GM12878 (cell line): ENCODE results near the gene YPEL2. TPM values are rescaled to one million over a fixed set of nuclear protein-coding genes. Genes with fewer than 3 reads are reported as not detected.

ENCODE experiments used
- ATAC-seq: fragments of 200-7000 bp; cut with Tn5 transposase; 3 replicates; pipeline ENCODE4 v1.9.1; 2020; ENCODE audit warnings: mild to moderate bottlenecking, moderate library complexity
- BruUV-seq: library from RNA; stranded (reverse); fragments of 400-500 nt; replicated peaks from 2 replicates; lab custom pipeline; 2021; lab: Mats Ljungman, UMichigan
- CTCF ChIA-PET: fragments of 300-600 bp; sonication (Branson Sonifier 250); formaldehyde crosslinking; extraction: SDS; loops from one replicate; lab custom pipeline; 2021; ENCODE audit warnings: inconsistent platforms; lab: Yijun Ruan, JAX
- POLR2A ChIA-PET: fragments of 350-600 bp; formaldehyde crosslinking; extraction: SDS; loops from one replicate; lab custom pipeline; 2021; ENCODE audit warnings: inconsistent platforms; lab: Charles Lee
- RAD21 ChIA-PET: fragments of 300-600 bp; sonication (Branson Sonifier 250); formaldehyde crosslinking; loops from one replicate; lab custom pipeline; 2023; ENCODE audit warnings: antibody characterized with exemption; ENCODE audit not compliant: unreplicated experiment; lab: Charles Lee
- SMC1A ChIA-PET: fragments of 300-600 bp; sonication (Branson Sonifier 250); formaldehyde crosslinking; loops from one replicate; lab custom pipeline; 2023; ENCODE audit not compliant: unreplicated experiment, uncharacterized antibody; lab: Charles Lee
- DNase-seq: peaks from one replicate; pipeline ENCODE4 v3.0.0-alpha.2; 2011; ENCODE audit warnings: low read depth, low spot score
- FAIRE-seq: peaks from 3 replicates; lab custom pipeline; 2011; peaks lifted over from hg19 to GRCh38; lab: Jason Lieb, UNC
- H2AFZ ChIP-seq: 2 replicates; pipeline ENCODE4 v1.6.0; 2011; ENCODE audit warnings: low read depth, low read length, control low read depth; ENCODE audit not compliant: control insufficient read depth
- H3K27ac ChIP-seq: 2 replicates; pipeline ENCODE4 v1.5.1; 2011; ENCODE audit warnings: control low read depth; ENCODE audit not compliant: control insufficient read depth, insufficient read depth
- H3K27me3 ChIP-seq, 2 experiments: replicated peaks in 1 of 2; 2 replicates each; pipeline versions ENCODE4 v1.6.0 to v1.6.1; 2011; ENCODE audit warnings: low read length in 1 of 2; ENCODE audit not compliant: control insufficient read depth in 2 of 2, insufficient read depth in 2 of 2
- H3K36me3 ChIP-seq, 2 experiments: 2 replicates each; pipeline ENCODE4 v1.5.1; 2011; ENCODE audit warnings: low read length in 1 of 2; ENCODE audit not compliant: control insufficient read depth in 2 of 2, insufficient read depth in 2 of 2
- H3K4me1 ChIP-seq: 2 replicates; pipeline ENCODE4 v1.6.1; 2011; ENCODE audit warnings: mild to moderate bottlenecking, low read length, moderate library complexity, mixed read lengths; ENCODE audit not compliant: control insufficient read depth, insufficient read depth
- H3K4me2 ChIP-seq: 2 replicates; pipeline ENCODE4 v1.6.0; 2011; ENCODE audit warnings: control low read depth; ENCODE audit not compliant: control insufficient read depth, insufficient read depth
- H3K4me3 ChIP-seq: fragments of 200-600 bp; sonication (generic); 2 replicates; pipeline ENCODE4 v1.5.1; 2016
- H3K79me2 ChIP-seq: 2 replicates; pipeline ENCODE4 v1.6.0; 2011; ENCODE audit warnings: low read length; ENCODE audit not compliant: control insufficient read depth, insufficient read depth
- H3K9ac ChIP-seq: 2 replicates; pipeline ENCODE4 v1.8.0; 2011; ENCODE audit warnings: low read length, control low read depth, mixed read lengths; ENCODE audit not compliant: control insufficient read depth, insufficient read depth
- H3K9me3 ChIP-seq: replicated peaks from 3 replicates; pipeline ENCODE4 v1.5.1; 2011; ENCODE audit warnings: mild to moderate bottlenecking, low read length; ENCODE audit not compliant: control insufficient read depth, insufficient read depth
- H4K20me1 ChIP-seq: 2 replicates; pipeline ENCODE4 v1.6.0; 2011; ENCODE audit not compliant: control insufficient read depth, insufficient read depth
- DPF2 ChIP-seq: fragments of 450-650 bp; IDR thresholded peaks from 2 replicates; pipeline ENCODE4 v1.6.1; 2017; ENCODE audit warnings: mild to moderate bottlenecking
- IRF5 ChIP-seq: fragments of 450-650 bp; IDR thresholded peaks from 2 replicates; pipeline ENCODE4 v1.6.1; 2017; ENCODE audit warnings: borderline replicate concordance
- NFYA ChIP-seq: IDR thresholded peaks from 2 replicates; pipeline ENCODE4 v1.6.1; 2011; ENCODE audit warnings: low read depth, mild to moderate bottlenecking, low read length, improper control_type of control experiment, borderline replicate concordance
- RBBP5 ChIP-seq: fragments of 200-600 bp; sonication (generic); conservative IDR thresholded peaks from 2 replicates; pipeline ENCODE4 v1.6.1; 2016
- RCOR1 ChIP-seq: conservative IDR thresholded peaks from 2 replicates; pipeline ENCODE4 v1.6.1; 2012; ENCODE audit warnings: low read depth, low read length, improper control_type of control experiment
- SP1 ChIP-seq: IDR thresholded peaks from one replicate; pipeline ENCODE4 v1.6.1; 2011; ENCODE audit warnings: low read depth, low read length
- TAF1 ChIP-seq: IDR thresholded peaks from 2 replicates; pipeline ENCODE4 v1.6.1; 2011; ENCODE audit warnings: mild to moderate bottlenecking, low read depth, low read length, borderline replicate concordance
- TCF12 ChIP-seq: IDR thresholded peaks from 2 replicates; pipeline ENCODE4 v1.6.1; 2011; ENCODE audit warnings: low read depth, mild to moderate bottlenecking, low read length
- ZNF592 ChIP-seq: fragments of 450-650 bp; IDR thresholded peaks from 2 replicates; pipeline ENCODE4 v1.6.1; 2017; ENCODE audit warnings: mild to moderate bottlenecking, moderate library complexity
- WGBS: methylation state at CpG from one replicate; pipeline ENCODE4 v1.1.6; 2016; ENCODE audit warnings: low lambda C conversion rate; ENCODE audit not compliant: insufficient replicate concordance, insufficient coverage; ENCODE audit errors: missing lambda C conversion rate; 5-methylcytosine and 5-hydroxymethylcytosine counted together
- in situ Hi-C: fragments of 300-500 bp; cut with MboI; formaldehyde crosslinking; loops from 9 replicates; pipeline ENCODE4 v1.14.3; 2018; ENCODE audit warnings: mixed read lengths
- intact Hi-C: fragments of 100-400 bp; cut with micrococcal nuclease; formaldehyde crosslinking; loops from one replicate; pipeline ENCODE4 v1.14.2; 2022; ENCODE audit not compliant: unreplicated experiment
- polyA plus RNA-seq, 11 experiments: library from polyadenylated mRNA; depleted of rRNA in 4 of 11; unstranded in 6 of 11; stranded (reverse) in 5 of 11; fragments of >200 nt; fragmentation: Nextera tagmentation in 4 of 11; fragmentation: Illumina TruSeq in 1 of 11; extraction: Ambion mirVana in 4 of 11; extraction: Trizol in 1 of 11; gene quantifications; 1 replicate in 1 of 11; 2 replicates in 10 of 11; pipeline versions ENCODE4 v1.2.1 to v1.2.3, GENCODE V29; 2011 to 2016; ENCODE audit warnings: inconsistent platforms in 2 of 11, missing spikeins in 2 of 11, low read depth in 1 of 11
- total RNA-seq, 4 experiments: library from RNA; depleted of rRNA in 3 of 4; stranded (reverse); fragments of >200 nt in 3 of 4; fragmentation: Illumina TruSeq in 1 of 4; extraction: Trizol in 1 of 4; gene quantifications; 2 replicates each; pipeline versions ENCODE4 v1.2.1 to v1.2.3, GENCODE V29; 2013 to 2021

Gene YPEL2
- total and polyA plus RNA-seq, 10 of the 15 experiments (the other 5 are each of a cell fraction or from before 2014, with no cell fraction given) = 0.11 to 8.1 (median 0.48) TPM

- no peak for TF ChIP-seq ZNF592
- TF ChIP-seq SP1 = no peak
- TF ChIP-seq IRF5 = no peak
- no peak for TF ChIP-seq TCF12
- no peak for TF ChIP-seq NFYA
- TF ChIP-seq RBBP5 = no peak
- TF ChIP-seq RCOR1 = no peak
- no peak for TF ChIP-seq TAF1
- TF ChIP-seq DPF2 = no peak
- Histone ChIP-seq H3K27ac (no peak overlapping the region), H3K27me3 (no peaks in the 10 kb centered on the region), H3K79me2 (no peaks in the 10 kb centered on the region), H3K4me1 (no peaks in the 10 kb centered on the region), H3K9ac (no peak overlapping the region), H3K4me2 (no peak overlapping the region), H3K36me3 (no peaks in the 10 kb centered on the region), H3K4me3 (no peak overlapping the region), H4K20me1 (no peaks in the 10 kb centered on the region), H3K9me3 (no peaks in the 10 kb centered on the region), H2AFZ (no peak overlapping the region)
- no TSS peak for BruUV-seq
- 7% methylated on average over 1 of the region's 1 CpG for WGBS
- no peak for ATAC-seq
- ChIA-PET CTCF (no interaction called here), RAD21 (no interaction called here), SMC1A (no interaction called here), POLR2A (no interaction called here)
- no peak for DNase-seq
- no peak for FAIRE-seq
- in situ Hi-C loops = no loop called here
- intact Hi-C loops = no loop called here
These were observed 44.0 kb upstream of the YPEL2 start for GRCh38 chr17:59287452-59287851.
